Measurements from ENCODE around the gene EYS.

The EYS gene

DNA sequence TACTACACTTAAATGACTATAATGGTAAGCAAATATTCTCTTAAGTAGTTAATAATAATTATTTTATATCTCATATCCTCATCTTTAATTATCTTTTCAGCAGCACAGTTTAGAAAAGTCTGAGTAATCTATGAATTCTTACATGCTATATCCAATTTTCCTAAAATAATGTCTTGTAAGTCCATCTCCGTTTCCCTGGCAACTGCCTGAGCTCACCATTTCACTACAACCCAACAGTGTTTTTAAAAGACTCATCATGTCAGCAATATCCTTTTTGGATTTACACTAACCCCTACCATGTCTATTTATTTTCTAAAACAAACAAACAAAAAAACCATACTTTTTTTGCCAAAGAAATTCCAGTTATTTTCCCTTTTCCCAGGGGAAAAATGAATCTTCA lies 859.6 kb downstream of the EYS start:
- no peak for DNase-seq (ENCODE audit: low read depth in 3 of 3)

DNA sequence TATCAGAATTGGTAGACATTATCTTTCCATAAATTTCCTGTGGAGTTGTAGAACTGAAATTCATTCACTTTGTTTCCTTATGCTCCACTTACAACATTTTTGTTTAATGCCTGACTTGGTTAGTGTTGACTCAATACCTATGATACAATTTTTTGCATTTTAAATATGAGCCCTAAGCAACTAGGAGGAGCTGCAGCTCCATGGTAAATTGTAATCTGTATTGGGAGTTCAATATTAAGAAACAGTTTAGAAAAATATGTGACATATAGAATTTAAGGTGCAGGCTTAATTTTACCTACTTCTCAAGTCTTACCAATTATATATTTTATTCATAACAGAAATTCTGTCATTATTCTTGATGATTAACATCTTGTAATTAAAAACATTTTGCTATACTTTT lies 868.3 kb downstream of the EYS start:
- DNase-seq (ENCODE audit: low read depth in 3 of 3): no peak

DNA sequence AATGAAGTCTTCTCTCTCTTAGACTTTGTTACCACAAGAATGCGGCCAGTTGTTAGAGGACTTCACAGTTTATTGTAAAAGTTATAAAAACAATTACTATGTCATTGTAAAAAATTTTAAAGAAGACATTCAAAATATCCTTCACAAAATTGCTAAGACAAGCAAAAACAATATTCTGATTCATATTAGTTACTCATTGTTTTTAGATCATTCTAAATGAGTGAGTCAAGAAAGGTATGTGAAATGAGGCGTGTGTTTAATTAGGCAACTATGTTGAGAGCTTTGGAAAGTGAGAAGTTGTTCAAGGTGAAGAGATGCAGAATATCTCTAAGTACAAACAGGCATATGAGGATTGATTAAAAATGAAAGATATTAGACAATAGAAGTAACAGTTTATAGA lies 875.3 kb downstream of the EYS start:
- no peak for DNase-seq (ENCODE audit: low read depth in 3 of 3)

DNA sequence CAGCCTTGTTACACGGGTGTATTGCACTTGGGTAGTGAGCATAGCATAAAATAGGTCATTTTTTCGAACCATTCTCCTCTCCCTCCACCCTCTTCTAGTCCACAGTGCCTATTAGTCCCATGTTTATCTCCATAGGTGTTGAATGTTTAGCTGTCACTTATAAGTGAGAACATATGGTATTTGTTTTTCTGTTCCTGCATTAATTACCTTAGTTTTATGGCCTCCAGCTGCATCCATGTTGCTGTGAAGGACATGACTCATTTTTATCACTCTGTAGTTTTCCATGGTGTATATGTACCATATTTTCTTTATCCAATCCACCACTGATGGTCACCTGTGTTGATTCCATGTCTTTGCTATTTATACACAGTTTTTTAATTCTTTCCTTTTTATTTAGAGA lies 889.5 kb downstream of the EYS start:
- no peak for DNase-seq (ENCODE audit: low read depth in 3 of 3)

DNA sequence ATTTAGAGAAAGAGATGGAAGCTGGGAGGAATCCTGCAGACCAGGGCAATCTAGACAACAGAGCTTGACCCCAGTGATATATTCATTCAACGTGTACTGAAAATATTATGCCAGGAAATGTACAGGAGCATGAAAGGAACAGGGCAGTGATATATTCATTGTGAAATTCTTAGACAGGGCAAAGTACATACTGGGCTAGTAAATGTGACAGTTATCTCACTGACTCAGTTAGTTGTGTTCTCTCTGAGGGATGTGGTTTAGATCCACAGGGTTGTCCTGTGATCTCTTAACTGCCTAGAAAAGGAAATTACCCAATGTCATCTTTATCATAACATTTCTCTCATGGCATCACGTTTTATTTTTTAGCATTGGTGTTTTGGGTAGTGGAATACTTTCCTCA lies 891.3 kb downstream of the EYS start:
- no peak for DNase-seq (ENCODE audit: low read depth in 3 of 3)

DNA sequence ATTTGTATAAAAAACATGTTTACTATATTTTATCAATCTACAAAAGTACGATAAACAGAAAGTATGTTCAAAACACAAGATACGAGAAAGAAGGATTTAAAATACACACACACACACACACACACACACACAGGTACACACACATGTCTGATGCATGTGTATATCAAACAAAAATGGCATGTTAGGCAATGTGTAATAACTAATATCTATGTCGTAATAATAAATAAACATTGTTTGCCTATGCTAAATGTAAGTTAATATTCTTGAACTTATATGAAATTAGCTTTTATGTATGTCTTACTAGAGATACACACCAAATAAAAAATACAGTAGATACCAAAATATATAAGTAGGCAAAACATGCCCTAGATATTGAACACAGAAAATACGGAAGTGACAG lies 894.9 kb downstream of the EYS start:
- no peak for DNase-seq (ENCODE audit: low read depth in 3 of 3)

DNA sequence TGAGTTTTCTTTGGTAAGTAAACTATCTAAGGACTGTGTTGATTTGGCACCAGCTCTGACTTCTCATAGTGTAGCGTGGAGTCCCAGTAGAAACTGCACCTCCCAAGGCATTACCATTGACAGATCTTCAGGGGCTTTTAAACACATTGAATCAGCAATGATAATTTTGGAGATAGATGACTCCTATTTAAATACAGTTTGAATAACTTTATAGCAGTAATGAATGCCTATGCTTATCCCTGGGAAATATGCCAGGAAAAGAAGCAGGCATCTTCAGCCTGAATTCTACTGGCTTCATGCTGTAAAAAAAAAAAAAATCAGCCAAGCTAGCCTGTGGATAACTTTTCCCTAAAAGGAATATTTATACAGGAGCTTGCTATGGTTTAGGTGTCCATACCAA lies 895.9 kb downstream of the EYS start:
- no peak for DNase-seq (ENCODE audit: low read depth in 3 of 3)

DNA sequence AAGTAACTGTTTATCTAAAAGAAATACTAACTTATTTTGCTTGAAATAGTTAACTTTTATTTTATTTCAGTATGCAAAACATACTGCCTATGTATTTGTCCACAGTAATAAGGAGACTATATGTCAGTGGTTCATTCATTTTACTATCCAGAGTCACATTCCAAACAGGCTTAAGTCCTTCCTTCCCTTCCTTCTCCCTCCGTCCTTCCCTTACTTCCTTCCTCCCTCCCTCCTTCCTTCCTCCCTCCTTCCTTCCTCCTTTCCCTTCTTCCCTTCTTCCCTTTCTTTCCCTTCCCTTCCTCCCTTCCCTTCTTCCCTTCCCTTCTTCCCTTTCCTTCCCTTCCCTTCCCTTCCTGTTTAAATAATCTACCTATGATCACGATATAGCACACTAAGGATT lies 899.2 kb downstream of the EYS start:
- DNase-seq (ENCODE audit: low read depth in 3 of 3): no peak

DNA sequence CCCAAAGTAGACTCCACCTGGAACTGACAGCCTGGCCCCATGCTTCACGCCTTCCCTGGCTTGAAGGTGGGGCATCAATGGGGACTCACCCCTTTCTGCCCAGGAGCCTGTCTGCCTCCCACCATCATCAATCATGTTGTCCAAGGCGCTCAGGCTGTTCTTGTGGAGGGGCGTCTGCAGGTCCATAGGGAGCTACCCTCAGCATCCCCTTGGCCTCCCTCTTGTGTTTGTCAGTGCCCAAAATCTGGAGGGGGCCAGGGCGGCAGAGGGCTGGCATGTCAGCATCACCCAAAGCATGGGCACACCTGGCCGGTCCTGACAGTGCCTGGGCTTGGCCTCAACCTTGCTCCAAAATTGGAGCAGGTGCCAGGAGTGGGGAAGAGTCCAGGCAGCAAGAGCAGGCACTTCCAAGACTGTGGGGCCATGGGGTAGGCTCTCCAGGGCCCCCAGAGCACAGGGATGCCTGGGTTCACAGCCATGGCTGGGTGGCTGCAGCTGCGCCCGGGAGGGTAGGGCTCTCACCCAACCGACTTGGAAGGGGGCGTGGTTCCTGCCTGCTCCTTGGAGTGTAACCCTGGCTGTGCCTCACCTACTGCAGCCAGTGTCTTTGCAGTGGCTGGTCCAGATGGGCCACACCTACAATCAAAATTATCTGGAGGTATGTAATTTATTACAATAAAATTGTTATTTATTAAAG lies 903.4 kb downstream of the EYS start:
- no peak for DNase-seq (ENCODE audit: low read depth in 3 of 3)

DNA sequence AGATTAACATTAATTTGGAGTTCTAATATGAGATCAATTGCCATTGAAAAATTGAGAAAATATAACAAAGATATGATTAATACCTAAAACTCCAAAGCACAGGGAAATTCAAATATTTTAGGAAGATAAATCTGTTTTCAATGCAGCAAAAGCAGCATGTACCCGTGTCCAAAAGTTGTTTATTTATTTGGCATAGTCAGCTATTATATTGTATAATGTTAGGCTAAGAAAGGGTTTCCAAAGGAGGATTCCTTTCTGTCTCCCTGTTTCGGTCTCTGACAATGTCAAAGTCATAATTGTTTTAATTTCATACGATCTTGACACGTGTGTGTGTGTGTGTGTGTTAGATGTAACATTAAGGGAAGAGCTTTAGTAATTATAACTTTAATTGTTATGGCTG lies 914.5 kb downstream of the EYS start:
- DNase-seq (ENCODE audit: low read depth in 3 of 3): no peak

DNA sequence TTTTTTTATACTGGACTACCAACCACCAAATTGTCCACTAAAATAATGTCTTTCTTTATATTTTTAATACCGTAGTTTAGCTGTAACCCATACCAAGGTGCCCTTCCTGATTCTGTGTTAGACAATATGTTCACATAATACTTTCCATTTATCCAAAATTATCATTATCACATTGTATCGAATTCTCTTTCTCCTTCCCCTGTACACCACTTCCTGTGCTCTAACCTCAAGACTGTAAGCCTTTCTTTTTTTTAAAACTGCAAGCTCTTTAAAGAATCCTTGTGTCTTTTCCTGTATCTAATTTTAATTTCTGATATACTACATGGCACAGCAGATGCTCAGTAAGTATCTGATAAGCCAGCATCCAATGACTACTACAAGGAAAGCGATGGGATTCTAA lies 917.5 kb downstream of the EYS start:
- no peak for DNase-seq (ENCODE audit: low read depth in 3 of 3)

DNA sequence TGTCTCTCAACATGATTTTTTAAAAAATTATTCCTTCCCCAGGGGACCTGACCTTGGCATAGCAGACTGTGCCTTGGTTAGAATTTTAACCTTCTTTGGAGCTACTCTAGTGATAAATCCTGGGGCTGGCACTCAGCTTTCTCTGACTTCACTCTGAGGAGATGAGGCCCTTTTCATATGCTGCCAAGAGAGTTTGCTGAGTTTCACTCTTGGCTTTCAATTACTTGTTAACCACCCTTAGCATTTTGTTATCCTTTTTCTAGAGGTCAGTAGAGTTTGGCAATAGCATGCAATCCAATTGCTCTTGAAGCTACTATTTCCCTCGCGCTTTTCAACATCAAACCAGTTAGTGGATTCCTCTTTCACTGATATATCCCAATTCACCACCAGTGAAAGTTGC lies 920.3 kb downstream of the EYS start:
- DNase-seq (ENCODE audit: low read depth in 3 of 3): no peak

DNA sequence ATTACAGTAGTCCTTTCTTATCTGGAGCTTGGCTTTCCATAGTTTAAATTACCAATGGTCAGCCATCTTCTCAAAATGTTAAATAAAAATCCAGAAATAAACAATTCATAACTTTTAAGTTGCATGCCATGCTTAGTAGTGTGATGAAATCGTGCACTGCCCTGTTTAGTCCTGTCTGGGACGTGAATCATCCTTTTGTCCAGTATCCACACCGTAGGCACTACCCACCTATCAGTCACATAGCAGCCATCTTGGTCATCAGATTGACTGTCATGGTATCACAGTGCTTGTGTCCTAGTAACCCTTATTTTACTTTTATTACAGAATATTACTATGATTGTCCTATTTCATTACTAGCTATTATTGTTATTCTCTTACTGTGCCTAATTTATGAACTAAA lies 924.1 kb downstream of the EYS start:
- DNase-seq (ENCODE audit: low read depth in 3 of 3): no peak

DNA sequence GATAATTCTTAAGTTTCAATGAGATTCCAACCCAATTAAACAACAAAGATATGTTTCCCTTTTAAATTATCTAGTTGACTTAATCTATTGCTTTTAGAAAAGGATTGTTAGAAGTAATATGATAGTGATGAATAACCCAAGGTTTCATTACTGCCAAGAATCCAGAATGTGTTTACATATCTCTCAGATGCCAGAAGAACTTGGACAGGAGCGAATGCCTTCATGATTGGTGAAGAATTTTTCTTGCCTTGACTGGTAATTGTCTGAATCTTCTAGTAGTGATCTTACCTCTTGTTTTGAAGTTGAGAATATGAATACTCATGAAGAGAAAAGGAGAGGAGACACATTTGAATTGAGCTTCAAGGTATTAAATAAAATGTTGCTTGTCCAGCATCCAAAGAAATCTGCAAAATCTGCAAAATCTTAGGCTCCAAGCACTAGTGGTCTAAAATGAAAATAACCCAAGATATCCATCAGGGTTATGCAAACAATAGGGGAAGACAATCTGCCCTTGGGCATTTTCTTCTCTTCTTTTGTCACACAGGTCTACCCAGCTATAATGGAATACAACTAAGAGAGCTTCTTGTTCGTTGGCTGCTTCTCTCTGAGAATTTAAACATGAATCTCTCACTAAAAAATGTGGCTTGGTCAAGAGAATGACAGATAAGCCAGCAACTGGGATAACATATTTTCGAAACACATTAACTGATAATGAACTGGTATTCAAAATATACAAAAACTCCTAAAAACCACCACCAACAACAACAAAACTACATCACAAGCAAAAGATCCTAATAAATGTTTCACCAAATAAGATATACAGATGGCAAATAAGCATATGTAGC lies 928.9 kb downstream of the EYS start:
- no peak for DNase-seq (ENCODE audit: low read depth in 3 of 3)

DNA sequence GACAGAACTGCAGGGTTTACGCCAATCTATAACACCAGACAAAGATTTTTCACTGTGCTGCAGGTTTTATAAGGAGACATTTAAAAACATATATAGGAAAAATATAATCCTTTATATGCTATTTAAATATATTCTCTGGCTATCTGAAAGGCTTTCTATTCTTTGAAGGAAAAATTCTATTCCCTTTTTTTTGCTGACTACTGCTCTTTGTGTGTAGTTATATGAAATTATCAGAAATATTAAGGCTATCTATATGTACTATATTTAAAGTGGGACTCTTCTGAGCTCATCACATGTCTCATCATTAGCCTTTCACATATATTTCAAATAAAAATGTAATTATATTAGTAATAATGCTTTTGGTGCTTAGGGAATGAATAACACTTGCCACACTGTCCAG lies 930.7 kb downstream of the EYS start:
- no peak for DNase-seq (ENCODE audit: low read depth in 3 of 3)

DNA sequence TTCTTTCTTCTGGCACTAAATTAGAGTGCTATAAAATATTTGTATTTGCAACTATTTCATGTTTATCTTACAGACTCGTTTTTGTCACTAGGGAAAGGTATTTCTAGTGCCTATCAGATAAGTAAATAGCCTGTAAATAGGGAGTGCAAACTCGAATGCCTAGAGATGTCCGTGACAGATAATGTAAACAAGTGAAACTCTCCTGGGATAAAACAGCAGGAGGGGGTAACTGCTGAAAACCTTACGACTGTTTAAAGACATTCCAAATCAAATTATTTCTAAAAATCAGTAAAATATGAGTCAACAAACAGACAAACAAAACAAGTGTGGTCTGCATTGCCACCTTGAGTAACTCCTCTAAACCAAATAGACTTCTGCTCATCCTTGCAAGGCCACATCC lies 932.1 kb downstream of the EYS start:
- no peak for DNase-seq (ENCODE audit: low read depth in 3 of 3)

DNA sequence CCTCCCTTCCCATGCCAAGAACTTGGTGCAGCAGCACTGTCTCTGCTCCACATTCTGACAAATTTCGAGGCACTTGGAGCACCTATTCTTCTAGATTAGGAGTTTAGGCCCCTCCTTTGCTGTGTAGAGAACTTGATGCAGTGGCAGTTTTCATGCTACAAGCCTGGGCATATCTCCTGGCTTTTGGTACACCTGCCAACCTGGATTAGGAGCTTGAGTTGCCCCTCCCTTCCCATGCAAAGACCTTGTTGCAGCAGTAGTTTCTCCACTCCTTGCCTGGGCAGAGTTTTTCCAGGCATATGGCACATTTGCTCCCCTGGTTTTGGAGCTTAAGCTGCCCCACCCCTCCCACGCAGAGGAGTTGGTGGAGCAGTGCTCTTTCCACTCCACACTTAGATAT lies 956.1 kb downstream of the EYS start:
- no peak for DNase-seq (ENCODE audit: low read depth in 3 of 3)

DNA sequence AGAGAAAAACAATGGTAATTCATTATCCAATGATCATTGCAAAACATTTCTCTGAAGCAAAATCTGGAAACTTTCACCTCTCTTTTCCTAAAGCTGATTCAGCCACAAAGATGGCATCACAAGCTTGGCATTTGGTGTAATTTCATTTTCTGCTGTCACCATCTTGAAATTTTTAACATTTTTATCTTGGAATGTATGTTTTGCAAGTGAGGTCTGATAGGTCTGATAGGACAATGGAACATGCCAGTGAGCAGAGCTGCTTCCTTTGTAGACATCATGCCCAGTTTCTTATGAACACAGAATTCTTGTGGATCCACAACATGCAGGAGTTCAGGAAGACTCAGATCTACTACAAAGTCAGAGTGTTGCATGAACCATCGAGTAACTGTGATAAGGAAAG lies 969.6 kb downstream of the EYS start:
- DNase-seq (ENCODE audit: low read depth in 3 of 3): no peak

DNA sequence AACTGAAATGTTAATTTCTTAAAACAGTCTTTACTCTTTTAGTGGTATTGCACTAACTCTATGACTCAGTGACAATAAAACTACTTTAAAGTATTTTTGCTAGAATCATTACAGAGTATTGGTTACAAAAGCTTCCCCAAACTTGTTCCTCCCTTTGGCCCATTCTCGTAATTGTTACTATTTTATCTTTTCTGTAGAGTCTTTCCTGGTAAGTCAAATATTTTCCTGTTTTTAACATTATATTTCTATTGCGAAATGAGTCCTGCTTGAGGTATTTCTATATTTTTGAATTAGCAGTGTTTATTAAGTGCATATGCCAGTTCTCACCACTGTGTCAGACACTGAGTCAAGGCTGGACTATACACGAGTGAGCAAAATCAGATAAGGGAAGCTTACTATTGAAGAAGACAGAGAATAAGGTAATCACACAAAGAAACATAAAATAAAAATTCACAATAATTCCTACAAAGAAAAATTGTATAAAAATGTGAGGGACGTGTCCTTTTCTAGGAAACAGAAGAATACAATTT lies 970.5 kb downstream of the EYS start:
- DNase-seq (ENCODE audit: low read depth in 3 of 3): no peak

DNA sequence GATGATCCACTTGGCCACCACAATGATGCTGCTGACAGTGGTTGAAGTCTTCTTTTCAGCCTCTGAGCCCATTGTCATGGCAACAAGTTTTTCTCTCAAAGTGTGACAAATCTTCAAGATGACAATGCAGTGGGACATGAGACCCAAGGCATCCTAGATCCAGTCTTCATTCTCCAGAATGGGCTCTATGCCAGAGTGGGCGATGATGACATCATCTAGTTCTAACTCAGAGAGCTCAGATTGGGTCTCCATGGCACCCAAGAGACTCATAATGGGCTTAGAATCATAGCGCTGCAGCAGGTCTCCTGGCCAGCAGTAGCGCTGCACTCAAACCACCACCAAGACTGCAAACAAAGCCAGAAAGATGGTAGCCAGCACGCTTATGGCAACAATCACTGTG lies 973.6 kb downstream of the EYS start:
- DNase-seq (ENCODE audit: low read depth in 3 of 3): no peak

DNA sequence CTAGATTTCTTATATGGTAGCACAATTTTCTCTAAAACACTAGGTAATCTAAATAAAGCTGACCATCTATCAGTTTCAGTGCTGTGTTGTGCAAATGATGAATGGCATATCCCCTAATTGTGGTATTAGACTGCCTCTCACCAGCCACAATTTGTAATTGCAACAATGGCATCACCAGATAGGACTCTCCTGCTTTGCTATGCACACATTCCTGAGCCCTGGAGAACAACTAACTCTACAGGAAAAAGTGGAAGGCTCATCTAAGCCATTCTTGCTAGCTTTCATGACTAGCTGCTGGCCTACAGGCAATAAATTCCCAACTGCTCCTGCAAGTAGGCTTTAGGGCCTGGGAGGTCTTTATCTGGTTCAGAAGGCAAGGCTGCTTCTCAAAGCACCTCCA lies 974.1 kb downstream of the EYS start:
- no peak for DNase-seq (ENCODE audit: low read depth in 3 of 3)

DNA sequence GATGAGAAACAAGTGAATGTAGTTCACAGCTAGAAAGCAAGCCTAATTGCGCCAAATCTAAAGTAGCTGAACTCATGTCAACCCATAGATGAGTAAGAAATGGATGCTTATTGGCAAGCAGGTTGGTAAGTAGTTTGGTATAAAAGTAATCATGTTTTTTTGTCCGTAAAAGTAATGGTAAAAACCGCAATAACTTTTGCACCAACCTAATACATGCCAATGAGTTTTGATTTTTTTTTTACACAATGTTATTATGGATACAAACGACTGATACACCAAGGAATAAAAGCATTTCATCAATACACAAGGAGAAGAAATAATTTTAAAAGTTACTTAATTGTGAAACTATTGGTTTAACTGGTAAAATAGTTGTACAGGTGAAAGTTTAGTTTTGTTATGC lies 977.5 kb downstream of the EYS start:
- DNase-seq (ENCODE audit: low read depth in 3 of 3): no peak

DNA sequence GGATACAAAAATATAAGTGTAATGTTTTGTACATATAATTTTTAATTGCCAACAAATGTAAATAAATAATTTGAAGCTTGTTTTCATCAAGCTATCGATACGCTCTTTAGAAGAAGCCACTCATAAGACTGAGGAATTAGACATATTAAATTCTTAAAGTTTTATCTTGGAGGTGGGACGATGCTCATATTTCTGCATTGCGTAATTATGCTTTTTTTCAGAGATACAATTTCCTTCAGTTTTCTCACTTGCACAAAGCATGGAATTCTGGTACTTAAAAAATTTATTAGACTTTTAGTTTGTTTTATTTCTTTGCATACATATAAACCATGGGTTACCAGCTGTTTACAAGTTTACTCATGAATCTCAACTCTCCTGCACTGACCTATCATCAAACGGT lies 980.0 kb downstream of the EYS start:
- DNase-seq (ENCODE audit: low read depth in 3 of 3): no peak

All from stimulated activated CD4-positive, alpha-beta T cell treated with anti-CD3 and anti-CD28 coated beads, TNF-alpha, amount 100 ng/mL, for 24 hours (primary cell).